Central memory CD8-positive, alpha-beta T cell (primary cell): ENCODE results near the gene KIFC3.
A peak's percentile ranks its signal among the peaks of the same experiment; 100 is the strongest.
"Not testable (repeated sequence)": the region's sequence is repeated elsewhere in the genome, so short reads cannot be mapped to it uniquely, and the experiment has no call there.

Experiments used
- ATAC-seq: fragments of 150-1000 bp; cut with Tn5 transposase; replicated peaks from 2 replicates; pipeline ENCODE4 v1.10.0; 2022; ENCODE audit warnings: mild to moderate bottlenecking, moderate FRiP score, moderate number of reproducible peaks; ENCODE audit not compliant: poor library complexity, severe bottlenecking; ENCODE audit errors: extremely low read depth
- DNase-seq, 2 donors: peaks; one replicate each; pipeline ENCODE4 v3.0.0; 2021; ENCODE audit warnings: low spot score in 2 of 2
- H3K27ac Mint-ChIP-seq: one replicate; pipeline ENCODE4 v1.8.0; 2022; ENCODE audit warnings: low read depth, mild to moderate bottlenecking, moderate library complexity, mixed read lengths
- H3K27me3 Mint-ChIP-seq: one replicate; pipeline ENCODE4 v1.8.0; 2022; ENCODE audit warnings: mixed read lengths
- H3K36me3 Mint-ChIP-seq: one replicate; pipeline ENCODE4 v1.8.0; 2022; ENCODE audit warnings: mild to moderate bottlenecking, moderate library complexity, mixed read lengths; ENCODE audit not compliant: insufficient read depth
- H3K4me1 Mint-ChIP-seq: one replicate; pipeline ENCODE4 v1.8.0; 2022; ENCODE audit warnings: mixed read lengths
- H3K4me3 Mint-ChIP-seq: one replicate; pipeline ENCODE4 v1.8.0; 2022; ENCODE audit warnings: mild to moderate bottlenecking, moderate library complexity, mixed read lengths
- H3K9me3 Mint-ChIP-seq: one replicate; pipeline ENCODE4 v1.8.0; 2022; ENCODE audit warnings: mixed read lengths

The KIFC3 gene

GRCh38 chr16:57797526-57798266, 4.6 kb downstream of the KIFC3 start:
- no peak for ATAC-seq
- Mint-ChIP-seq H3K4me1 (peaks cover 39% of the 10 kb centered on the region), H3K27ac (no peak overlapping the region), H3K36me3 (peaks cover 7% of the 10 kb centered on the region), H3K4me3 (no peak overlapping the region), H3K9me3 (no peaks in the 10 kb centered on the region), H3K27me3 (no peaks in the 10 kb centered on the region)
- no peak for DNase-seq

GRCh38 chr16:57797216-57797525, 5.1 kb downstream of the KIFC3 start:
- H3K27ac Mint-ChIP-seq, result no peak overlapping the region

GRCh38 chr16:57796014-57796413, 6.3 kb downstream of the KIFC3 start:
- not testable (repeated sequence) for H3K27ac Mint-ChIP-seq, H3K4me3 Mint-ChIP-seq, H3K27me3 Mint-ChIP-seq, ATAC-seq, DNase-seq, H3K9me3 Mint-ChIP-seq, H3K36me3 Mint-ChIP-seq
- H3K4me1 Mint-ChIP-seq, result peaks cover 29% of the 10 kb centered on the region

More at GRCh38 chr16:57797216-57797525, 5.1 kb downstream of the KIFC3 start:
- Mint-ChIP-seq H3K9me3 (no peaks in the 10 kb centered on the region), H3K36me3 (peaks cover 5% of the 10 kb centered on the region), H3K27me3 (no peaks in the 10 kb centered on the region), H3K4me1 (peaks cover 35% of the 10 kb centered on the region), H3K4me3 (no peak overlapping the region)
- ATAC-seq (no peak), DNase-seq (no peak)

- Mint-ChIP-seq H3K36me3 (peaks cover 5% of the 10 kb centered on the region), H3K4me3 (no peak overlapping the region), H3K27me3 (no peaks in the 10 kb centered on the region), H3K4me1 (peaks cover 24% of the 10 kb centered on the region), H3K9me3 (no peaks in the 10 kb centered on the region), H3K27ac (no peak overlapping the region)
- no peak for DNase-seq
- no peak for ATAC-seq
These were observed 6.8 kb downstream of the KIFC3 start for GRCh38 chr16:57795431-57795878.

- Mint-ChIP-seq H3K27ac (no peak overlapping the region), H3K4me1 (peaks cover 19% of the 10 kb centered on the region), H3K9me3 (no peaks in the 10 kb centered on the region), H3K4me3 (no peak overlapping the region), H3K27me3 (no peaks in the 10 kb centered on the region), H3K36me3 (peaks cover 5% of the 10 kb centered on the region)
- ATAC-seq (no peak), DNase-seq (no peak)
These were observed 7.4 kb downstream of the KIFC3 start for GRCh38 chr16:57794849-57795430.

- H3K4me1 Mint-ChIP-seq, result peaks cover 5% of the 10 kb centered on the region
- DNase-seq (no peak), ATAC-seq (no peak)
- no peaks in the 10 kb centered on the region for H3K27me3 Mint-ChIP-seq
- no peak overlapping the region for H3K4me3 Mint-ChIP-seq
- H3K36me3 Mint-ChIP-seq, result peaks cover 3% of the 10 kb centered on the region
- no peaks in the 10 kb centered on the region for H3K9me3 Mint-ChIP-seq
- no peak overlapping the region for H3K27ac Mint-ChIP-seq
These were observed 10.3 kb downstream of the KIFC3 start for GRCh38 chr16:57791893-57792461.

- no peak for DNase-seq
- H3K36me3 Mint-ChIP-seq, result peaks cover 3% of the 10 kb centered on the region
- H3K4me3 Mint-ChIP-seq, result no peak overlapping the region
- peaks cover 5% of the 10 kb centered on the region for H3K4me1 Mint-ChIP-seq
- no peaks in the 10 kb centered on the region for H3K27me3 Mint-ChIP-seq
- H3K9me3 Mint-ChIP-seq, result no peaks in the 10 kb centered on the region
- H3K27ac Mint-ChIP-seq, result no peak overlapping the region
- no peak for ATAC-seq
These were observed 10.9 kb downstream of the KIFC3 start for GRCh38 chr16:57791195-57791892.

- ATAC-seq (no peak), DNase-seq (no peak)
- Mint-ChIP-seq H3K9me3 (no peaks in the 10 kb centered on the region), H3K27me3 (no peaks in the 10 kb centered on the region), H3K36me3 (peaks cover 3% of the 10 kb centered on the region), H3K4me3 (no peak overlapping the region), H3K4me1 (no peaks in the 10 kb centered on the region), H3K27ac (peak overlapping the region; percentile 29)
These were observed 13.3 kb downstream of the KIFC3 start for GRCh38 chr16:57788951-57789350.

- no peaks in the 10 kb centered on the region for H3K27me3 Mint-ChIP-seq
- no peak overlapping the region for H3K4me3 Mint-ChIP-seq
- H3K36me3 Mint-ChIP-seq, result peaks cover 3% of the 10 kb centered on the region
- no peak for ATAC-seq
- no peaks in the 10 kb centered on the region for H3K9me3 Mint-ChIP-seq
- DNase-seq, result no peak
- H3K4me1 Mint-ChIP-seq, result no peaks in the 10 kb centered on the region
- peak overlapping the region; percentile 29 for H3K27ac Mint-ChIP-seq
These were observed 13.9 kb downstream of the KIFC3 start for GRCh38 chr16:57788252-57788841.

GRCh38 chr16:57787519-57787905, 14.8 kb downstream of the KIFC3 start:
- H3K36me3 Mint-ChIP-seq, result peaks cover 1% of the 10 kb centered on the region
- H3K27me3 Mint-ChIP-seq, result no peaks in the 10 kb centered on the region
- H3K4me3 Mint-ChIP-seq, result no peak overlapping the region
- no peaks in the 10 kb centered on the region for H3K4me1 Mint-ChIP-seq
- ATAC-seq (no peak), DNase-seq (no peak)
- no peaks in the 10 kb centered on the region for H3K9me3 Mint-ChIP-seq
- no peak overlapping the region for H3K27ac Mint-ChIP-seq

- H3K4me3 Mint-ChIP-seq, result no peak overlapping the region
These were observed 15.4 kb downstream of the KIFC3 start for GRCh38 chr16:57786632-57787518.

GRCh38 chr16:57785924-57786323, 16.4 kb downstream of the KIFC3 start:
- Mint-ChIP-seq H3K4me1 (no peaks in the 10 kb centered on the region), H3K36me3 (peaks cover 1% of the 10 kb centered on the region), H3K9me3 (no peaks in the 10 kb centered on the region), H3K27me3 (no peaks in the 10 kb centered on the region), H3K4me3 (no peak overlapping the region), H3K27ac (peak overlapping the region; percentile 62)
- ATAC-seq (no peak), DNase-seq (no peak)

More at GRCh38 chr16:57786632-57787518, 15.4 kb downstream of the KIFC3 start:
- H3K27ac Mint-ChIP-seq, result peak overlapping the region; percentile 62
- peaks cover 1% of the 10 kb centered on the region for H3K36me3 Mint-ChIP-seq
- no peaks in the 10 kb centered on the region for H3K9me3 Mint-ChIP-seq
- ATAC-seq (no peak), DNase-seq (no peak)
- H3K27me3 Mint-ChIP-seq, result no peaks in the 10 kb centered on the region
- H3K4me1 Mint-ChIP-seq, result no peaks in the 10 kb centered on the region
